ENCODE measurements around the gene SH3BP1. TPM values are rescaled to one million over a fixed set of nuclear protein-coding genes. Genes with fewer than 3 reads are reported as not detected.

SH3BP1 gene
- total and polyA plus RNA-seq, 8 donors = 1.6 to 135 (median 9.5) TPM; not detected in 1

DNA sequence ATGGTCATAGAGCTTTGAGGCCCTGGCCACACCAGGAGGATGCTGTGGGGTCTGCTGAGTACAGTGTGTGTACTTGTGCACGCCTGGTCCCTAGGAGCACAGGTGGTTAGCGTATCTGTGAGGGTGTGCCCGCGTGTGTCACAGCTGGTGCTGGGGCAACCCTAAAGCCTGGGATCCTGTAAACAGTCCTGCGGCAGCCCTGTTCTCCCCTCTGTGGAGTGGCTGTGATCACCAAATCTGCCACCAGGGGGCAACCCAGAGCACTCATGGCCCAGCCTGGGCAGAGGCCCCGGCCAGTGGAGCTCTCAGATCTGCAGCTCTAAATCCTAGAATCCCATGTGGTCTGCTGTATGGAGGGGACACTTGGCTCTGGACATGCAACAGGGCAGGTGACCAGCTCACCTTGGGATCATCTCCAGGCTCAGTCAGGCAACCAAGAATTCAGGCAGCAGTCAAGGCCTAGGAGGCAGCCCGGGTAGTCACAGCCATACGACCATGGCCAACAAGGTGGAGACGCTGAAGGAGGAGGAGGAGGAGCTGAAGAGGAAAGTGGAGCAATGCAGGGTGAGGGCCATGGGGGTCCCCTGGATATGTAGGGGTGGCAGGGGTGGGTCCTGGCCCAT lies 3.9 kb downstream of the SH3BP1 start:
- Histone ChIP-seq H3K4me1 (peaks cover 35 to 61% (median 46%) of the 10 kb centered on the region in 4 donors), H3K27me3 (peaks cover 0 to 8% (median 0%) of the 10 kb centered on the region in 3 donors), H3K27ac (peak overlapping the region in 1 of 5 donors; percentile 22), H3K36me3 (peaks cover 7 to 62% (median 34%) of the 10 kb centered on the region in 4 donors), H3K9me3 (no peaks in the 10 kb centered on the region), H3K4me3 (peak overlapping the region in 1 of 4 donors; percentile 0)
- intact Hi-C loops (cut with DNase I; ENCODE audit: low total_unique reads) = loop anchor here (5.0 to 10.0 kb wide), 2 partner anchors 39 to 151 kb away; no protein-coding TSS in a partner anchor
- 25 to 38% (median 31%) methylated on average over 8 to 9 of the region's 9 CpGs for WGBS, 5 donors
- TF ChIP-seq POLR2A (IDR thresholded peaks at IDR 0.05) (no peak), POLR2AphosphoS5 (IDR thresholded peaks at IDR 0.05) (peak in 1 of 3 donors; percentile 63), EP300 (IDR thresholded peaks at IDR 0.05) (no peak)
- TF ChIP-seq, protein P1, sequence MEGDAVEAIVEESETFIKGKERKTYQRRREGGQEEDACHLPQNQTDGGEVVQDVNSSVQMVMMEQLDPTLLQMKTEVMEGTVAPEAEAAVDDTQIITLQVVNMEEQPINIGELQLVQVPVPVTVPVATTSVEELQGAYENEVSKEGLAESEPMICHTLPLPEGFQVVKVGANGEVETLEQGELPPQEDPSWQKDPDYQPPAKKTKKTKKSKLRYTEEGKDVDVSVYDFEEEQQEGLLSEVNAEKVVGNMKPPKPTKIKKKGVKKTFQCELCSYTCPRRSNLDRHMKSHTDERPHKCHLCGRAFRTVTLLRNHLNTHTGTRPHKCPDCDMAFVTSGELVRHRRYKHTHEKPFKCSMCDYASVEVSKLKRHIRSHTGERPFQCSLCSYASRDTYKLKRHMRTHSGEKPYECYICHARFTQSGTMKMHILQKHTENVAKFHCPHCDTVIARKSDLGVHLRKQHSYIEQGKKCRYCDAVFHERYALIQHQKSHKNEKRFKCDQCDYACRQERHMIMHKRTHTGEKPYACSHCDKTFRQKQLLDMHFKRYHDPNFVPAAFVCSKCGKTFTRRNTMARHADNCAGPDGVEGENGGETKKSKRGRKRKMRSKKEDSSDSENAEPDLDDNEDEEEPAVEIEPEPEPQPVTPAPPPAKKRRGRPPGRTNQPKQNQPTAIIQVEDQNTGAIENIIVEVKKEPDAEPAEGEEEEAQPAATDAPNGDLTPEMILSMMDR (IDR thresholded peaks at IDR 0.05) = peak in 5 of 7 experiments; percentile 80 to 97 (median 91)
- peak; percentile 91 to 93 for DNase-seq

DNA sequence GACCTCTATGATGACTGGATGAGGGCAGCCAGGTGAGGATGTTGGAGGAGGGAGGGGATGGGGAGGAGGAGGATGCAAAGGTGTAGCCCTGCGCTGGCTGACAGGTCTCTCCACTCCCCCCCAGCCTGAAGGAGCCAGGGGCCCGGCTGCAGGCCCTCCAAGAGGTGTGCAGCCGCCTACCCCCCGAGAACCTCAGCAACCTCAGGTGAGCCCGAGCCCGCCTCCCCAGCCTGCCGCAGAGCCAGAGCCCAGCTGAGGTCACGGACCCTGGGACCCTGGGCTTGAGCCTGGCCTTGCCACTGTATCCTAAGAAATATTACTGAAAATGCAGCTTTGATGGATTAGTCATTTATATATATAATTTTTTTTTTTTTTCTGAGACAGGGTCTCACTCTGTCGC lies 7.8 kb downstream of the SH3BP1 start:
- peak overlapping the region in 2 of 5 donors; percentile 35 to 62 for H3K27ac ChIP-seq
- no peaks in the 10 kb centered on the region for H3K9me3 ChIP-seq
- H3K4me1 ChIP-seq = peaks cover 8 to 23% (median 11%) of the 10 kb centered on the region in 4 donors
- 95 to 96% (median 95%) methylated on average over 8 to 9 of the region's 9 CpGs for WGBS, 5 donors
- H3K4me3 ChIP-seq = no peak overlapping the region
- no peak for DNase-seq
- H3K36me3 ChIP-seq = peaks cover 10 to 94% (median 66%) of the 10 kb centered on the region in 4 donors
- H3K27me3 ChIP-seq = no peaks in the 10 kb centered on the region
- TF ChIP-seq POLR2AphosphoS5 (IDR thresholded peaks at IDR 0.05) (no peak), POLR2A (IDR thresholded peaks at IDR 0.05) (no peak), EP300 (IDR thresholded peaks at IDR 0.05) (no peak)
- TF ChIP-seq, protein P1 (IDR thresholded peaks at IDR 0.05) = no peak
- intact Hi-C loops (cut with DNase I; ENCODE audit: low total_unique reads) = loop anchor here (10.0 kb wide), 1 partner anchor 147 kb away; no protein-coding TSS in a partner anchor

DNA sequence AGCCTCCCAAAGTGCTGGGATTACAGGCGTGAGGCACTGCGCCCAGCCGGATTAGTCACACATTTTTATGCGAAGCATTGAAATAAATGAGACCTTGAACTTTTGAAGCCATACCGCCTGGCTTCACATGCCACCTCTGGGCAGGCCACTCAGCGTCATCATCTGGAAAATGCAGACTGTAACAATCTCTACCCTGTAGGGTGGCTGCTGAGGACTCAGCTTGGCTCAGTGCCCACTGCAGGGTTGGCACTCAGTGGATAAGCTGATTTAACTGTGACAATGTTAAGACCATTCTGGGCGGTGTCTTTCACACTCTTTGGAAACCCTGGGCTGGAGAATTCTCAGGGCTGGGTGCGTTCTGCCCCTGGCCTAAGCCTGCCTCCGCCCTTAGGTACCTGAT lies 8.5 kb downstream of the SH3BP1 start:
- peaks cover 7 to 19% (median 7%) of the 10 kb centered on the region in 4 donors for H3K4me1 ChIP-seq
- H3K27ac ChIP-seq = peak overlapping the region in 3 of 5 donors; percentile 4 to 74 (median 59)
- H3K36me3 ChIP-seq = peaks cover 10 to 94% (median 69%) of the 10 kb centered on the region in 4 donors
- TF ChIP-seq POLR2A (IDR thresholded peaks at IDR 0.05) (no peak), POLR2AphosphoS5 (IDR thresholded peaks at IDR 0.05) (peak in 2 of 3 donors; percentile 21 to 39)
- DNase-seq = peak in 1 of 2 donors; percentile 54
- intact Hi-C loops (cut with DNase I; ENCODE audit: low total_unique reads) = loop anchor here (10.0 kb wide), 1 partner anchor 147 kb away; no protein-coding TSS in a partner anchor
- 34 to 77% (median 54%) methylated on average over 8 to 9 of the region's 9 CpGs for WGBS, 5 donors
- no peaks in the 10 kb centered on the region for H3K9me3 ChIP-seq
- no peak overlapping the region for H3K4me3 ChIP-seq
- H3K27me3 ChIP-seq = no peaks in the 10 kb centered on the region

DNA sequence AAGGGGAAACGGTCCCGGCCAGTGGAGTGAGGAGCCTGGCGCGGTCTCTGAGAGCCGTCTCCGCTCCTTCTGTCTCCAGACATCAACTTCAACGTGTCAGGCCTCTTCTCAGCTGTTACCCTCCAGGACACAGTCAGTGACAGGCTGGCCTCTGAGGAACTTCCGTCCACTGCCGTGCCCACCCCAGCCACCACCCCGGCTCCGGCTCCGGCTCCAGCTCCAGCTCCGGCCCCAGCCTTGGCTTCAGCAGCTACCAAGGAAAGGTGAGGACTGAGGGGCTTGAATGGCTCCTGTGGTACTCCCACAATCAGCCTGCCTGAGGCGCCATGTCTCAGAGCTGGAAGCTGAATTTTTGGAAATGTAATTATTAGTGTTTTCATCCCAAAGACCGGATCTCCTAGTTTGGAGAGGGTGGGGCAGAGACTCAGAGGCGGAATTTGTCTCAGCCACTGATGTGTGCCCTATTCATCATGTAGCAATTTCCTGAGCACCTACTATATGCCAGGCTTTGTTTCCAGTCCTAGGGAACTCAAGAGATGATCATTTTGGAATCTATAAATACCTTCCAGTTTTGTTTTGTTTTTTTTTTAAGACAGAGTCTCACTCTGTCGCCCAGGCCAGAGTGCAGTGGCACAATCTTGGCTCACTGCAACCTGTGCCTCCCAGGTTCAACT lies 11.1 kb downstream of the SH3BP1 start:
- no peaks in the 10 kb centered on the region for H3K27me3 ChIP-seq
- peaks cover 13 to 88% (median 64%) of the 10 kb centered on the region in 4 donors for H3K36me3 ChIP-seq
- no peak overlapping the region for H3K4me3 ChIP-seq
- TF ChIP-seq, protein P1 (IDR thresholded peaks at IDR 0.05) = no peak
- TF ChIP-seq POLR2A (IDR thresholded peaks at IDR 0.05) (no peak), POLR2AphosphoS5 (IDR thresholded peaks at IDR 0.05) (no peak), EP300 (IDR thresholded peaks at IDR 0.05) (no peak)
- no peak for DNase-seq
- H3K4me1 ChIP-seq = peaks cover 0 to 11% (median 0%) of the 10 kb centered on the region in 4 donors
- H3K9me3 ChIP-seq = no peaks in the 10 kb centered on the region
- intact Hi-C loops (cut with DNase I; ENCODE audit: low total_unique reads) = no loop called here
- WGBS, 5 donors = 95 to 99% (median 96%) methylated on average over 12 to 17 of the region's 17 CpGs
- H3K27ac ChIP-seq = no peak overlapping the region

All from stomach (tissue), 9 donors.